GM19463 (cell line): Measurements from ENCODE around the gene VPS18.
A peak's percentile ranks its signal among the peaks of the same experiment; 100 is the strongest.
"Not testable (repeated sequence)": the region's sequence is repeated elsewhere in the genome, so short reads cannot be mapped to it uniquely, and the experiment has no call there.

Experiments used
- ATAC-seq: cut with Tn5 transposase; IDR thresholded peaks from one replicate; pipeline ENCODE4 v1.9.1; 2021; ENCODE audit warnings: mild to moderate bottlenecking, moderate library complexity; ENCODE audit not compliant: unreplicated experiment

Gene VPS18

DNA sequence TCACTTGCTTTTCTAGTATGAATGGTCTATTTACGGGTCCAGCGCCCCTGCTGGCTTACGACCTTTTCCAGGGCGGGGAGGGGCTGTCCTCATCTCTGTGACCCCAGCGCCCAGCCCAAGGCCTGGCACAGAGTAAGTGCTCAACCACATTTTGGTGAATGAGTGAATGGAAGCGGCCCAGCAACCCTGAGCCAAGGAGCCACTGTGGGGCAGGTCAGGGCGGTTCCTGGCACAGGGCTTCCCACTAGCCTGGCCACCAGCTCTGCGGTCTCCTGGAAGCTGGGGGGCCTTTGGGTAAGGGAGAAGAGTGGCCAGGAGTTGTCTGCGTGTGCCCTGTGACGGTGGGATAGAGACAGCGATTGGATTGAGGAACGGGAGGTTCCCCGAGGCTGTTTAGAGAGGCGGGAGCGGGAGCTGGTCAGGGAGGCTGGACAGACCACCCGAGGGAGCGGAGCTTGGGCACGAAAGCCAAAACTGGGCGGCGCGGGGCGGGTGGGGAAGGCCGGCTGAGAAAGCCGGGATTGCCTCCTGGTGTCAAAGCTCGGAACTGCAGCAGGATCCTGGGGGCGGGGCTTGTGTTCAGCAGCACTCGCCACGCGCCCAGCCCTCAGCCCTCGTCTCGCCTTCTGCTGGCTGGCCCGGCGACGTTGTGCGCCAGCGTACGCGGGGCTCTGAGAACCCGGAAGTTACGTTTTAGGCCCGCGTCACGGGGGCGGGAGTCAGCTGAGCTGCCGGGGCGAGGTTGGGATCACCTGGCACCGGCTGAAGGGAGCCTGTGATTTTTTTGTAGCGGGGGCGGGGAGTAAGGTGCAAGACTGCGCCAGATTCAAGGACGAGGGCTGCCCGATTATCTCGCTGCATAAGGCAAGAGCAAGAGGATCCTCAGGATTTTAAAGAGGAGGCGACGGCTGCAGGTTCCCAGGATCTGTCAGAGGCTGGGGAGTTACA is at the start of gene VPS18:
Gene VPS18, plus strand, starts transcription at position 718 of the 948 bp plus-strand sequence. CDS start 319 bp downstream, outside the sequence.
- peak; percentile 89 for ATAC-seq

DNA sequence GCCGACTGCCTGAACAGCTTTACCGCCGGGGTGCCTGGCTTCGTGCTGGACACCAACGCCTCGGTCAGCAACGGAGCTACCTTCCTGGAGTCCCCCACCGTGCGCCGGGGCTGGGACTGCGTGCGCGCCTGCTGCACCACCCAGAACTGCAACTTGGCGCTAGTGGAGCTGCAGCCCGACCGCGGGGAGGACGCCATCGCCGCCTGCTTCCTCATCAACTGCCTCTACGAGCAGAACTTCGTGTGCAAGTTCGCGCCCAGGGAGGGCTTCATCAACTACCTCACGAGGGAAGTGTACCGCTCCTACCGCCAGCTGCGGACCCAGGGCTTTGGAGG is 49.6 kb upstream of the VPS18 start:
- ATAC-seq: no peak

DNA sequence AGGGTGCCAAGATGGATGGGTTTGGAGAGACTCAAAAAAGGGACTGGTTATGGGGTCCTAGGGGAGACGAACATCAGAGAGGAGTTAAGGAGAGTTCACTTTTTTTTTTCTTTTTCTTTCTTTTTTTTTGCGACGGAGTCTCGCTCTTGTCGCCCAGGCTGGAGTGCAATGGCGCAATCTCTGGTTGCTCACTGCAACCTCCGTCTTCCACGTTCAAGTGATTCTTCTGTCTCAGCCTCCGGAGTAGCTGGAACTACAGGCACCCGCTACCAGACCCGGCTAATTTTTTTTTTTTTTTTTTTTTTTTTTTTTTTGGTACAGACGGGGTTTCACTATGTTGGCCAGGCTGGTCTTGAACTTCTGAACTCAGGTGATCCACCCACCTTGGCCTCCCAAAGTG is 49.2 kb upstream of the VPS18 start:
- no peak for ATAC-seq

DNA sequence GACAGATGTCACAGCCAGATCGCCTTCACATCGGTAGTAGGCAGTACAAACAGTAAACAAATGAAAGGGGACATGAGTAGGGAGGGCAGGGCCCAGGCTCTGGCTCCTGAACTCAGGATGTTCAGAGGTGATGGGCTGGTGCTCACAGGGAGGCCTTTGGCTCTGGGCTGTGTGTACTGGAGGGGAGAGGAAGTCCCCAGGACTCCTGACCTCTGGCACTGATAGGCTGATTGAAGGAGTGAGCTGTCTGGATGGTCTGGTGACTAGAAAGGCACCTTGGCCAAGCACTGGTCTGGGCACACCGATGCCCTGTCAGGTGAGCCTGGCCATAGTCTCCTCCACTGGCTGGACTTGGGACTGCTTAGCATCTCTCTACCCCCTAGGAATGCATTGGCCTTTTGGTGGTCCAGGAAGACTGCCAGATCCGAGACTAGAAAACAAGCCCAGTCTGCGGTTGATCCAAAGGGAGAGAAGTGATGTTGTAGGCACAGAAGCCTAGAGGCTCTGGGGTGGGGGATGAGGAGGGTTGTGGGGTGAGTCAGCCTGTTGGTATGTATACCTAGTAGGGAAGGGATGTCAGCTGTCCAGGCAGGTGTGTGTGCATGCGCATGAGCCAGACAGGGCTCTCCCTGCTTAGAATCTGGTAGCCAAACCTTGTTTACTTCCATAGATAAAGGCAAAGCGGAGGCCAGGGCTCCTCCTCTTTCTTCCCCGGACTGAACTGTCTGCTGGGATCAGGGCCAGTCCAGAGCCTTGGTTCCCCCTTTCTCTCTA is 48.6 kb upstream of the VPS18 start:
- ATAC-seq: no peak

DNA sequence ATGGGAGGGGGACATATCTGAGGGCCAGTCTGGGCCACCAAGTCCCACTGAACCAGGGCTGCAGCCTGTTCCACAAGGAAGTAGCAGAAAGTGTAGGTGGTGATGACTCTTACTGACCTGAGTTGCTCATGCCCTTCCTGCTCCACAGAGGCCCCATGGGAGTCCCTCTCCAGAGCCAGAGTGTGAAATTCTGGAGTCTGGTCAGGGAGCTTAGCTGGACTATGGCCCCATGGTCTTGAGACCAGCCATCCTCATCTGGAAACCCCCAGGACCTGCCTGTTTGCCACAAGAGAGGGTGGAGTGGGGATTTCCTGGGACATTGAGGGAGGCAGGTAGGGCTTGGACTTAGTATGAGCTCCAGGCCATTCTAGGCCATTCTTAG is 47.4 kb upstream of the VPS18 start:
- ATAC-seq: peak; percentile 24

- ATAC-seq: peak; percentile 75
These were observed 46.9 kb upstream of the VPS18 start for GRCh38 chr15:40847223-40847961.

- no peak for ATAC-seq
These were observed 43.6 kb upstream of the VPS18 start for GRCh38 chr15:40850576-40851112.

DNA sequence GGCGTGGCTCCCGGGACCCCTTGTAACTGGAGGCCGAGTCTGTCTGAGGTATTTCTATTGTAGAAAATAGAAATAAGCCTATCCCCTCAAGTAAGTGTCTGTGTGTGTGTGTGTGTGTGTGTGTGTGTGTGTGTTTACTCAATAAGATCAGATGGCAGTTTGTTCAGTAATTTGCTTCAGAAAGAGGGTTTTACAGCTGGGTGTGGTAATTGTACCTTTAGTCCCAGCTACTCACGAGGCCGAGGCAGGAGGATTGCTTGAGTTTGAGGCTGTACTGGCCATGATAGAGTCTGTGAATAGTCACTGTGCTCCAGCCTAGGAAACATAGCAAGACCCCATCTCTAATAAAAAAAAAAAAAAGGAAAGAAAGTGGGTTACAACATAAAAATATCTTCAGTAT is 41.7 kb upstream of the VPS18 start:
- ATAC-seq: no peak

DNA sequence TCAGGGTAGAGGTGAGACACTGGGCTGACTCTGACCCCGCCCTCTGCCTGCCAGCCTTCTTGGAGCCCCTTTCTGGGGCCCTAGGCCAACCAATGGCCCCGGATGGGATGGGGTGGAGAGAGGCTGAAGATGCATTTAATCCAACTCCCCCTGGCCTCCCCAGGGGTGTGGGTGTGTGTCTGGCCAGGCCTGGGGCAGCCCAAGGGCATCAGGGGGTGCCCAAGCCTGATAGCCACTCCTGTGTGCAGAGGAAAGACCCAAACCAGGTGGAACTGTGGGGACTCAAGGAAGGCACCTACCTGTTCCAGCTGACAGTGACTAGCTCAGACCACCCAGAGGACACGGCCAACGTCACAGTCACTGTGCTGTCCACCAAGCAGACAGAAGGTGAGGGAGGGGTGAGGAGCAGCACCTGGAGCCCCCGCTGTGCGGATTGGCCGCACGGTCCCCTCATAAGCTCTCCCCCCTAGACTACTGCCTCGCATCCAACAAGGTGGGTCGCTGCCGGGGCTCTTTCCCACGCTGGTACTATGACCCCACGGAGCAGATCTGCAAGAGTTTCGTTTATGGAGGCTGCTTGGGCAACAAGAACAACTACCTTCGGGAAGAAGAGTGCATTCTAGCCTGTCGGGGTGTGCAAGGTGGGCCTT is 40.9 kb upstream of the VPS18 start:
- ATAC-seq: no peak

- no peak for ATAC-seq
These were observed 40.1 kb upstream of the VPS18 start for GRCh38 chr15:40854161-40854560.

- no peak for ATAC-seq
These were observed 38.5 kb upstream of the VPS18 start for GRCh38 chr15:40855706-40856234.

- no peak for ATAC-seq
These were observed 37.5 kb upstream of the VPS18 start for GRCh38 chr15:40856746-40857145.

DNA sequence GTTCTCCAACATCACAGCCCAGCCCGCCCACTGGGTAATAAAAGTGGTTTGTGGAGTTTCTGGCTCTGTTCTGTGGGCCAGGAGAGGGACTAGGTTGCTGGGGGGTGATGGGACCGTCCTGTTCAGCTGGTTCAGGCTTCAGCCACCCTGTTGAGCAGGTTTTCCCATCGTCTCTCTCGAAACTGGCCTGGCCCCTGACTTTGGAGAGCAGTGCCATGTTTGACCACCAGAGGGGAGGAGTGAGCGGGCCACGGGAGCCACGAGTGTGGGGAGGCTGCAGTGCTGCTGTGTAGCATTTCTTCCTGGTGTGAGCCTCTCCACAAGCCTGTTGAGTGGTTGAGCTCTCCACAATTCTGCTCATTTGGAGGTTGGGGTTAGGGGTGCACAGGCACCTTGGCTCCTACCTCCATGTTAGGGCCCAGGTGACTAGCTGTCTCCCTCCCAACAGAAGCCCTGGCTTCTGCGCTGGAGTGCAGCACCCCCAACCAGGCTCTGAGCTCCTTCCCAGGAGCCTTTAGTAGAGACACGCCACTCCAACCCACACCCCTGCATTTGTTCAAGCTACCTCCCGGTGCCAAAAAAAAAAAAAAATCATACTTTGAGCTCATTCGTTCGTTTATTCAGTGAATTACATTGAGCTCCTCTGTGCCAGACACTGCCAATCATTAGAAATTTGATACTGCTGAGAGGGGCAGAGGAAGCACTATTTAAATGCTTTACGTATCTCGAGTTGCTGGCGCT is 36.5 kb upstream of the VPS18 start:
- ATAC-seq: peak; percentile 56

- ATAC-seq: no peak
These were observed 35.5 kb upstream of the VPS18 start for GRCh38 chr15:40858706-40859105.

DNA sequence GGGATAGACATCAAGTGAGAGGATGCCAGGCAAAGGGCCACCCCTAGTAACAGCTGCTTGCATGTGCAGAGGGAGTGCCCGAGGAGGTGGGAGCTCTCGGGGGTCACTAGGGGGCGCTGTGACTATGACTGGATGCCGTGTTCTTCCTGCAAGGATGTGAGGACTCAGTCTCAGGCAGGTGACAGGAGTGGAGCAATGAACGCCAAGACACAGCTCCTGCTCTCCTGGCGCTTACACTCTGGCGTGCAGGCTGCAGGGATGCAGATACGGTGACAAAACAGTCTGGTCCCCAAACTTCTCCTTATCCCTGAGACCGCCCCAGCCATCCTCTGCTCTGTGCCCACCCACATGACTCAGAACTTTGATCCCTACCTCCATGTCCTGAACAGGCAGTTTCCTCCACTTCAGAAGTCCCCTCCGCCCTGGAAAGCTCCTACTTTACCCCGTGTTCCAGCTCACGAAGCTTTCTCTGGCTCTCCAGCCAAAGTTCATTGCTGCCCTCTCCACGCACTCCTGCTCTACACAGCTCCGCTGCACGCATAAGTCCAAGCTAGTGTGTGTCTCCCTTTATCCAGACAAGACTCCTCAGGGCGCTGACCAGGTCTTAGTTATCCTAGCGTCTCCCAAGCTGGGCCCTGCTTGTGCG is 34.9 kb upstream of the VPS18 start:
- ATAC-seq: no peak

DNA sequence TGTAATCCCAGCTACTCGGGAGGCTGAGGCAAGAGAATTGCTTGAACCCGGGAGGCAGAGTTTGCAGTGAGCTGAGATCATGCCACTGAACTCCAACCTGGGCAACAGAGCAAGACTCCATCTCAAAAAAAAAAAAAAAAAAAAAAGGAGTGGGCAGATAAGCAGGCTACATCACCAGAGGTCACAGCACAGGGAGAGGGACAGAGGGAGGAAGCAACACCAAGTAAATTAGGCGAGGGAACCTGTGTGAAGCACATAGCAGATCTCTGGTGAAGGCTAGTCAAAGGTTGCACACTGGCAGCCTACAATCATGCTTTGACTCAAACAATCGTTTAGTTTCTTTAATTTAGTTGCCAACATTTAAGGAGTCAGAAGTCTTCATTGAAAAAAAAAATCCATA is 33.1 kb upstream of the VPS18 start:
- not testable (repeated sequence) for ATAC-seq

- ATAC-seq: no peak
These were observed 30.5 kb upstream of the VPS18 start for GRCh38 chr15:40863660-40864270.

GRCh38 chr15:40867199-40867598 is 27.1 kb upstream of the VPS18 start:
- ATAC-seq: no peak

GRCh38 chr15:40869686-40870085 is 24.6 kb upstream of the VPS18 start:
- no peak for ATAC-seq
